GM13977 (cell line): Measurements from ENCODE around the gene CHST11.

ENCODE experiments used
- DNase-seq: peaks from one replicate; pipeline ENCODE4 v3.0.0; 2012; ENCODE audit warnings: low spot score
- in situ Hi-C: fragments of 300-500 bp; cut with MboI; formaldehyde crosslinking; loops from one replicate; pipeline ENCODE4 v1.12.0; 2022; ENCODE audit warnings: low sequenced_read_pairs, low pct_unique_long_range_greater_than_20kb, mixed read lengths, inconsistent platforms; ENCODE audit not compliant: unreplicated experiment
- TF ChIP-seq, protein P1 (sequence below): IDR thresholded peaks from 2 replicates; pipeline ENCODE4 v1.5.1; 2012; ENCODE audit warnings: mild to moderate bottlenecking, control low read depth; ENCODE audit not compliant: insufficient read depth; ENCODE audit errors: extremely low read depth, missing control alignments

Gene CHST11

DNA sequence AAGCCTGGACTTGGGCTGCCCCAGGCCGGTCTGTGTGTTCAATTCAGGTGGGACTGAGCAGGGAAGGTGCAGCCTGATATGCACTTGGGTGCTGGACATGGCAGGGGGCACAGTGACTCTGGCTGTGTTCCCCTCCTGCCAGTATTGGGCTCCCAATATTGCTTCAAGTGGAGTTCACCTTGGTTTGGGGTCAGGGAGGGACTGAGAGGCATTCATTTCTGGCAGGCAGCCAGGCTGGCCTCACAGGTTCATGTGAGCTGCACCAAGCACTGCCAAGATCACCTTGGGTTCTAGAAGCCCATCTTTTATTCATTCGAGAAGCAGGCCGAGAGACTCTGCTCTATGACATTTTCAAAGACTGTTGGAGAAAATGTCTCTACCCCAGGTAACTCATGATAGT is 245.0 kb downstream of the CHST11 start:
- DNase-seq: no peak
- in situ Hi-C loops: no loop called here
- TF ChIP-seq, protein P1, sequence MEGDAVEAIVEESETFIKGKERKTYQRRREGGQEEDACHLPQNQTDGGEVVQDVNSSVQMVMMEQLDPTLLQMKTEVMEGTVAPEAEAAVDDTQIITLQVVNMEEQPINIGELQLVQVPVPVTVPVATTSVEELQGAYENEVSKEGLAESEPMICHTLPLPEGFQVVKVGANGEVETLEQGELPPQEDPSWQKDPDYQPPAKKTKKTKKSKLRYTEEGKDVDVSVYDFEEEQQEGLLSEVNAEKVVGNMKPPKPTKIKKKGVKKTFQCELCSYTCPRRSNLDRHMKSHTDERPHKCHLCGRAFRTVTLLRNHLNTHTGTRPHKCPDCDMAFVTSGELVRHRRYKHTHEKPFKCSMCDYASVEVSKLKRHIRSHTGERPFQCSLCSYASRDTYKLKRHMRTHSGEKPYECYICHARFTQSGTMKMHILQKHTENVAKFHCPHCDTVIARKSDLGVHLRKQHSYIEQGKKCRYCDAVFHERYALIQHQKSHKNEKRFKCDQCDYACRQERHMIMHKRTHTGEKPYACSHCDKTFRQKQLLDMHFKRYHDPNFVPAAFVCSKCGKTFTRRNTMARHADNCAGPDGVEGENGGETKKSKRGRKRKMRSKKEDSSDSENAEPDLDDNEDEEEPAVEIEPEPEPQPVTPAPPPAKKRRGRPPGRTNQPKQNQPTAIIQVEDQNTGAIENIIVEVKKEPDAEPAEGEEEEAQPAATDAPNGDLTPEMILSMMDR: no peak

- no peak for DNase-seq
- in situ Hi-C loops: no loop called here
- TF ChIP-seq, protein P1: no peak
Observed at GRCh38 chr12:104702565-104703139, 245.9 kb downstream of the CHST11 start.

GRCh38 chr12:104703372-104703771 is 246.6 kb downstream of the CHST11 start:
- in situ Hi-C loops: no loop called here

DNA sequence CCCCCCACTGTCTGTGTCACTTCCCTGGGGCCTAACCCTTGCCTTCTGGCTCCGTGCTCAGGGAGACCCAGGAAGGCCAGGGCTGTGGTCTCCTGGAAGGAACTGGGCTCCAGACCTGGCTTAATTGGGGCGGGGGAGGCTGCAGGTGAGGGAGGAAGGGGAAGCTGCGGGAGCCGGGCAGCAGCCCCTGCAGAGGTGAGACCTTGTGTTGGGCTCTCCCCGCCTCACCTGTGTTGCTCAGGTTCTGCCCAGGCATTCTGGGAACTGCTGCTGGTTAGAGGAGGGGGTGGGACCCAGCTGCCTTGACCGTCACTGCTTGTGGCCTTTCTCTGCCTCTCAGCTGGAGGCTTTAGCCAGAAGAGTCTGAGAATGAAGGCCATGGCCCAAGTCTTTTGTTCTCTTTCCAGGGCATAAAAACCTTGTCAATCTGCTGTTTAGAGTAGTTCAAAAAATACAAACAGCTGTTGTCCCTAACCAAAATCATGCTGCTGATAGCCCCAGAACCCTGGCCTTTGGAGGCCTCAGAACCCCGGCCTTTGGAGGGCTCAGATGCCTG is 247.6 kb downstream of the CHST11 start:
- DNase-seq: no peak
- TF ChIP-seq, protein P1: no peak
- in situ Hi-C loops: no loop called here

More at GRCh38 chr12:104703372-104703771, 246.6 kb downstream of the CHST11 start:
- DNase-seq: no peak
- TF ChIP-seq, protein P1: no peak

DNA sequence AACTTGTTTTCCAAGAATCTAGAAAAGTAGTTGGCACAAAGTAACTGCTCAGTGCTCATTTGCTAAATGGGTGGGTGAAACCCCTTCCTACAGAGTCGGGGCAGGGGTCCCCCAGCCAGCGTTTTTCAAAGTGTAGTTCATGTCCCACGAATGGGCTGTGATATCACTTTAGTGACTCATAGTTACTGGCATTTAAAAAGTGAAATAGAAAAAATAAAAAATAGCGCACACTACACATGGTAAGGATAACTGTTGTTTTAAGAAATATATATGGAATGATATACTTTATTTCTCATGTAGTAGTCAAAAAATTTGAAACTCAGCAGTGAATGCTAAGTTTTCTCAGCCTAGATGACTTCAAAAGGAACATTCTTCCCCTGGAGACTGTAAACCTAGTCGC is 250.4 kb downstream of the CHST11 start:
- in situ Hi-C loops: no loop called here
- TF ChIP-seq, protein P1: no peak
- no peak for DNase-seq

- in situ Hi-C loops: no loop called here
- TF ChIP-seq, protein P1: no peak
- no peak for DNase-seq
Observed at GRCh38 chr12:104707794-104708558, 251.2 kb downstream of the CHST11 start.
